Common myeloid progenitor, CD34-positive (primary cell): ENCODE data around the gene PCSK6.
A peak's percentile ranks its signal among the peaks of the same experiment; 100 is the strongest.

ENCODE experiments used
- CTCF ChIA-PET: fragments of 350-600 bp; sonication (Branson Sonifier 250); formaldehyde crosslinking; loops from one replicate; lab custom pipeline; 2021; ENCODE audit warnings: antibody characterized with exemption; lab: Charles Lee
- POLR2A ChIA-PET: fragments of 350-600 bp; sonication (Branson Sonifier 250); formaldehyde crosslinking; loops from one replicate; lab custom pipeline; 2021; ENCODE audit warnings: antibody characterized with exemption; lab: Charles Lee
- DNase-seq, 3 donors: peaks; one replicate each; pipeline versions ENCODE4 v3.0.0 to v3.0.0-alpha.2; 2013
- H3K27ac ChIP-seq, 2 experiments: 1 replicate in 1 of 2; 2 replicates in 1 of 2; pipeline ENCODE4 v1.7.0; 2013; ENCODE audit warnings: inconsistent platforms in 2 of 2, low read length in 2 of 2, mild to moderate bottlenecking in 2 of 2, low read depth in 1 of 2, moderate library complexity in 1 of 2; ENCODE audit not compliant: severe bottlenecking in 2 of 2, insufficient read depth in 1 of 2, poor library complexity in 1 of 2
- H3K27me3 ChIP-seq, 5 experiments: replicated peaks in 2 of 5; 1 replicate in 3 of 5; 2 replicates in 2 of 5; pipeline versions ENCODE4 v1.6.1 to v1.7.0; 2013; ENCODE audit warnings: low read length in 4 of 5, mild to moderate bottlenecking in 2 of 5, moderate library complexity in 2 of 5, inconsistent platforms in 1 of 5; ENCODE audit not compliant: insufficient read depth in 5 of 5, control insufficient read depth in 4 of 5
- H3K36me3 ChIP-seq, 4 experiments: 1 replicate in 2 of 4; 2 replicates in 2 of 4; pipeline versions ENCODE4 v1.6.1 to v1.7.0; 2013; ENCODE audit warnings: low read length in 3 of 4, control low read depth in 1 of 4, mild to moderate bottlenecking in 1 of 4; ENCODE audit not compliant: control insufficient read depth in 4 of 4, insufficient read depth in 4 of 4
- H3K4me1 ChIP-seq, 4 experiments: 1 replicate in 3 of 4; 2 replicates in 1 of 4; pipeline versions ENCODE4 v1.6.1 to v1.7.1; 2013; ENCODE audit warnings: low read length in 3 of 4, mild to moderate bottlenecking in 3 of 4, control low read depth in 1 of 4, inconsistent platforms in 1 of 4, moderate library complexity in 1 of 4; ENCODE audit not compliant: control insufficient read depth in 4 of 4, insufficient read depth in 4 of 4; ENCODE audit errors: control extremely low read depth in 1 of 4
- H3K4me3 ChIP-seq, 7 experiments: 1 replicate in 4 of 7; 2 replicates in 3 of 7; pipeline versions ENCODE4 v1.5.1 to v1.7.0; 2013; ENCODE audit warnings: mild to moderate bottlenecking in 7 of 7, low read length in 6 of 7, moderate library complexity in 6 of 7, inconsistent platforms in 2 of 7, low read depth in 2 of 7, control low read depth in 1 of 7; ENCODE audit not compliant: insufficient read depth in 4 of 7, control insufficient read depth in 1 of 7; ENCODE audit errors: extremely low read depth in 1 of 7
- H3K9me3 ChIP-seq, 5 experiments: 1 replicate in 4 of 5; 2 replicates in 1 of 5; pipeline versions ENCODE4 v1.6.1 to v1.7.1; 2013; ENCODE audit warnings: low read length in 4 of 5, mild to moderate bottlenecking in 2 of 5, inconsistent platforms in 1 of 5, low read depth in 1 of 5, moderate library complexity in 1 of 5; ENCODE audit not compliant: control insufficient read depth in 4 of 5, insufficient read depth in 2 of 5; ENCODE audit errors: control extremely low read depth in 1 of 5
- WGBS: methylation state at CpG from one replicate; pipeline ENCODE4 v1.1.5; 2013; ENCODE audit not compliant: insufficient coverage; 5-methylcytosine and 5-hydroxymethylcytosine counted together

The PCSK6 gene

DNA sequence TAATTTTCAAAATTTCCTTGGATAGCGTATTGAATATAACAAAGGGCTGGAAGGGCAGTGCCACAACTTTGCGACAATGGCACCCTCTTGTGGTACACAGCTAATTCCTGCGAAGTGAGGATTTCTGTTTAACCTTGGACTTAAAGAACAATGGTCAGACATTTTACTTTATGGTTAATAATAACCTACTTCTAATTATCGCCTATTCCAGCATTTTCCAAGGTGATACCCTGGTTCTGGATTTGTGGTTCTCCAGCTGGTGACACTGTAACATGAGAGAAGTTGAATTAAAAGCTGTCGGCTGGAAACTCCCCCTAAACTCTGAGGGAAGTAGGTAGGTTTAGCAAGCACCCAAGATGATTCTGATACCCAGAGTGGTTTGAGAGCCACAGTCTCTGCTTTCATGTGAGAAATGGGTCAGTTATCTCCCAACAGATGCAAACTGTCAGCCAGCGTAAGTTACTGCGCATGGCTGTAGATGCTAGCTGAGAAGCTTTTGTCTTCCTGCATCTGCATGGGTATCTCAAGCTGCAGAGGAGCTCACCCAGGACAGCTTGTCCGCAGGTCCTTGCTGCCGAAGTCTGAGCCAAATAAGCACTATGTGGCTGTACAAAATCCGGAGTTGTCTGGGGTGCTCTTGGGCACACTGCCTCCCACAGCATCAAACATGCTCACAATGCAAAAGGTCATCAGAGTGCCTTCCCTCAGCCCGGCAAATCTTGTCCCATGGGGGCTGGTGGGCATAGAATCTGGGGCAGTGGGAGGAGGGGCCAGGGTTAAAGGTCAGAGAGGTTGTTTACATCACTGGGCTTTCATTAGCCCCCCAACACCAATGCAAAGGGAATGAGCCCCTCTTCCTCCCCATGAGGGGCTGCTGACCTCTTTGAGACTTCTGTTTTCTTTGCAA, 231.0 kb downstream of the PCSK6 start:
- H3K27ac ChIP-seq: no peak overlapping the region
- H3K27me3 ChIP-seq: no peaks in the 10 kb centered on the region
- H3K4me3 ChIP-seq: no peak overlapping the region
- ChIA-PET CTCF (interaction anchor here (0.7 to 9.6 kb wide), 27 partner anchors 9 to 250 kb away, joined by 3 to 133 read pairs (median 5); no protein-coding TSS in a partner anchor), POLR2A (interaction anchor here (1.0 kb wide), 1 partner anchor 9 kb away, joined by 3 read pairs; no protein-coding TSS in a partner anchor)
- peak; percentile 74 to 81 (median 75) for DNase-seq
- 72% methylated on average over 6 of the region's 11 CpGs for WGBS
- no peaks in the 10 kb centered on the region for H3K9me3 ChIP-seq
- no peaks in the 10 kb centered on the region for H3K36me3 ChIP-seq
- H3K4me1 ChIP-seq: peaks cover 4 to 31% (median 24%) of the 10 kb centered on the region in 4 experiments

DNA sequence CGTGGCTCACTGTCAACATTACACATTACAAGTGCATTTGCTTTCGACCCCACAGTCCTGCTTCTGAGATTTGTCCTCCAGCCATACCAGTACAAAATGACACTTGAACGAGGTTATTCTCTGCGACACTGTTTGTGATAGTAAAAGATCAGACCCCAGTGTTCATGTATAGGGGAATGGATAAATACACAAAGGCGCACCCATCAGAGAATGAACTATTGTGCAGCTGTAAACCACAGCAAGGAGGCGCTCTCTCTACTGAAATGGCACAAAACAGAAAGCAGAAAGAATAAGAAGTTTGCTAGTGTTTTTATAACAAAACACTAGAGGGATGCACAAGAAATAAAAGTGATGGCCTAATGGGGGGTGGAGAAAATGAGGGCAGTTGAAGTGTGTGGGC, 232.8 kb downstream of the PCSK6 start:
- POLR2A ChIA-PET: no interaction called here
- 97% methylated on average over 5 of the region's 6 CpGs for WGBS
- H3K27me3 ChIP-seq: no peaks in the 10 kb centered on the region
- no peaks in the 10 kb centered on the region for H3K36me3 ChIP-seq
- H3K4me1 ChIP-seq: peaks cover 14 to 43% (median 35%) of the 10 kb centered on the region in 4 experiments
- no peak overlapping the region for H3K27ac ChIP-seq
- no peaks in the 10 kb centered on the region for H3K9me3 ChIP-seq
- no peak overlapping the region for H3K4me3 ChIP-seq
- CTCF ChIA-PET: interaction anchor here (1.0 to 9.6 kb wide), 9 partner anchors 10 to 248 kb away, joined by 5 to 133 read pairs (median 13); no protein-coding TSS in a partner anchor
- DNase-seq: peak; percentile 59 to 78 (median 74)

DNA sequence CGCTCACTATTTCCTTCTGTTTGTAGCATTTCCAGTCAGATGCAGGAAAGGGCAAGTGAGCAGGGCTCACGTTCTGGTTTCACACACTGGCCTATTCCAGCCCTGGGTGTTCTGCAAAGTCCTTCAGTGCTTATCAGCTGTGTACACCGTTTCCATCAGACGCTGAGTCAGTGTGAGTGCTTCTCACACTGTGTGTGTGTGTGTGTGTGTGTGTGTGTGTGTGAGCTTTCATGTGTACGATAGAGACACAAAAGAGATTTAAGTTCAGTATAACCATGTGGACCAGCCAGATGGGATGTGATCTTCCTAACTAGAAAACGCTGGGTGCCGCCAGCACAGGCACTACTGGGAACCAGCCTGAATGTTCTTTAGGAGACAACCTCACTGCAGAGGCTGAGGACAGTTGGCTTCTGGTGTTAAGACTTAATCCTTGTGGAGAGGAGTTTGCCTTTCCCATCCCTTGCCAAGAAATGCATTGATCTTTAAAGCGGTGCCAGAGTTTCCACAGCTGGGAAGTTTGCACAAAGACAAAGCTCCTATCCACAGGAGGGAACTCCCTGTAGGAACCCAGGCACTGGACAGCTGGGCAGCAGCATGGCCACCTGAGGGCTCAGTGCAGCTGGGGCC, 233.8 kb downstream of the PCSK6 start:
- POLR2A ChIA-PET: interaction anchor here (0.6 kb wide), 2 partner anchors 134 to 176 kb away, joined by 3 to 4 read pairs; no protein-coding TSS in a partner anchor

DNA sequence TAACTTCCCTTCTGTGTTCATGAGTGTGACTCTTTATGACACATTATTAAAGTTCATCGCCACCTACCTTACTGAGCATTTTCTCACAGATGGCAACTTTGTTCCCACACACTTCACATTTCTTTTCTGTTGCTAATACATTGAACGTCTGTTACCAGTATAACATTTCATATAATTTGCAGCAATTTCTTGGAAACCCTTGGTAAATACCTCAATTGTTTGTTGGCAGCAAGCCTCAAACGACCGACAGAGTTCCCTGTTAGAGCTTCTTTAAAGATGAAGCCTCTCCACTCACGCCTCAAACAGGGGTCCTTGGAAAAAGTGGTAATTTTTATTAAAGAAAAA, 234.5 kb downstream of the PCSK6 start:
- Histone ChIP-seq H3K27me3 (no peaks in the 10 kb centered on the region), H3K27ac (peak overlapping the region in 1 of 2 experiments; percentile 55), H3K9me3 (no peaks in the 10 kb centered on the region), H3K4me1 (peaks cover 20 to 51% (median 43%) of the 10 kb centered on the region in 4 experiments), H3K36me3 (no peaks in the 10 kb centered on the region), H3K4me3 (peak overlapping the region in 2 of 7 experiments; percentile 35 to 42)
- WGBS: 22% methylated on average over 4 of the region's 5 CpGs
- ChIA-PET POLR2A (interaction anchor here (0.6 kb wide), 2 partner anchors 133 to 176 kb away, joined by 3 to 4 read pairs; no protein-coding TSS in a partner anchor), CTCF (interaction anchor here (0.5 to 9.6 kb wide), 21 partner anchors 10 to 450 kb away, joined by 3 to 133 read pairs (median 4); no protein-coding TSS in a partner anchor)
- no peak for DNase-seq

More for the DNA sequence above, 233.8 kb downstream of the PCSK6 start:
- Histone ChIP-seq H3K9me3 (no peaks in the 10 kb centered on the region), H3K27me3 (no peaks in the 10 kb centered on the region), H3K4me1 (peaks cover 14 to 44% (median 36%) of the 10 kb centered on the region in 4 experiments), H3K27ac (peak overlapping the region in 1 of 2 experiments; percentile 55), H3K4me3 (peak overlapping the region in 2 of 7 experiments; percentile 35 to 42), H3K36me3 (no peaks in the 10 kb centered on the region)
- DNase-seq: peak; percentile 85 to 95 (median 91)
- CTCF ChIA-PET: interaction anchor here (0.5 to 9.6 kb wide), 20 partner anchors 11 to 338 kb away, joined by 3 to 133 read pairs (median 4); no protein-coding TSS in a partner anchor
- 25% methylated on average over 6 of the region's 8 CpGs for WGBS

DNA sequence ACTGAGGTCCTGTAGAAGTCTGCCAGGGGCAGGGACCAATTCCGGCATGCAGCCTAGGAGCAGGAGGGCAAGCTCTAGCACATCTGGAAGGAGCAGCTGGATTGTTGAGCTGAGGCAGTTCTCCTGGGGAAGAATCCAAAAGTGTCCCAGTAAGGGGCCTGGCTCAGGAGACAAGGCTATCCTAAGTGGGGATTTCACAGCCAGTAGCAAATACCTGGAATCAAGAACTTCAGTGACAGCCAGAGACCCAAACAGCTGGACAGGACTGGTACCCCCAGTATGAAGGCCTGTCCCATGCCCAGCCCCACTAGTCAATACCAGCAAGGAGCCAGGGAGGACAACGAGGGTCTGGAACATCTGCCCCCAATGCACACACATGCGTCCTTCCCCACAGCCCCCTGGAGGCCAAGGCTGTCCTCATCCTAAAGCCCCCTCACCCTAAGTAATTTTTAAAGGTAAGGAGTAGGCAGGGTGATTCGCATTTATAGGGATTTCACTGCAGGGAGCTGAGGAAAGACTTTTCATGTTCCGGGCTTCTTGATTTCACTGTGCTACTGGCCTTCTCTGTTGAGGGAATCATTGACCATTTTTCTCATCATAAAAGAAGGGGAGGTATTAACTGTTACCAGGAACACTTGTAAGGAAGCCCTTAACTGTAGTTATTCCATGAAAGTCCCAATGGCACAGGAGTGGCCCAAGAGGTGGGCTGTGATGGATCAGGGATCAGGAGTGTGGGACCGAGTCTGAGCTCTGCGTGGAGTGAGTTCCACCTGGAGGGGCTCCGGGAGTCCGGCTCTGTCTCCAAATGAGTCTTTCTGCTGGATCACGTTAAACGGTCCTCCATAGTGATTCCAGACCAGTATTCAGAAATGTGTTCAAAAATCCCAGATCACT, 235.1 kb downstream of the PCSK6 start:
- H3K36me3 ChIP-seq: peaks cover 0 to 3% (median 0%) of the 10 kb centered on the region in 4 experiments
- H3K9me3 ChIP-seq: no peaks in the 10 kb centered on the region
- DNase-seq: no peak
- peak overlapping the region in 1 of 7 experiments; percentile 35 for H3K4me3 ChIP-seq
- no peaks in the 10 kb centered on the region for H3K27me3 ChIP-seq
- H3K27ac ChIP-seq: peak overlapping the region in 1 of 2 experiments; percentile 55
- WGBS: 89% methylated on average over 8 of the region's 11 CpGs
- peaks cover 23 to 56% (median 49%) of the 10 kb centered on the region in 4 experiments for H3K4me1 ChIP-seq
- ChIA-PET POLR2A (no interaction called here), CTCF (interaction anchor here (0.7 to 9.6 kb wide), 15 partner anchors 12 to 450 kb away, joined by 3 to 133 read pairs (median 4); no protein-coding TSS in a partner anchor)
